Renal cortical epithelial cell (primary cell): ENCODE measurements around the gene DDX54. TPM values are rescaled to one million over a fixed set of nuclear protein-coding genes. Genes with fewer than 3 reads are reported as not detected.
"Not testable (repeated sequence)": the region's sequence is repeated elsewhere in the genome, so short reads cannot be mapped to it uniquely, and the experiment has no call there.

Experiments used
- DNase-seq: peaks from one replicate; pipeline ENCODE4 v3.0.0-alpha.2; 2011; ENCODE audit warnings: low read depth
- total RNA-seq: library from RNA; depleted of rRNA; stranded (reverse); fragments of >200 nt; gene quantifications from 2 replicates; pipeline ENCODE4 v1.2.3, GENCODE V29; 2014

DDX54 gene
- total RNA-seq, 1 donor from 2014 or later = 32.2 TPM

- DNase-seq = peak; percentile 15
Measured at GRCh38 chr12:113120670-113121370, 64.5 kb downstream of the DDX54 start.

DNA sequence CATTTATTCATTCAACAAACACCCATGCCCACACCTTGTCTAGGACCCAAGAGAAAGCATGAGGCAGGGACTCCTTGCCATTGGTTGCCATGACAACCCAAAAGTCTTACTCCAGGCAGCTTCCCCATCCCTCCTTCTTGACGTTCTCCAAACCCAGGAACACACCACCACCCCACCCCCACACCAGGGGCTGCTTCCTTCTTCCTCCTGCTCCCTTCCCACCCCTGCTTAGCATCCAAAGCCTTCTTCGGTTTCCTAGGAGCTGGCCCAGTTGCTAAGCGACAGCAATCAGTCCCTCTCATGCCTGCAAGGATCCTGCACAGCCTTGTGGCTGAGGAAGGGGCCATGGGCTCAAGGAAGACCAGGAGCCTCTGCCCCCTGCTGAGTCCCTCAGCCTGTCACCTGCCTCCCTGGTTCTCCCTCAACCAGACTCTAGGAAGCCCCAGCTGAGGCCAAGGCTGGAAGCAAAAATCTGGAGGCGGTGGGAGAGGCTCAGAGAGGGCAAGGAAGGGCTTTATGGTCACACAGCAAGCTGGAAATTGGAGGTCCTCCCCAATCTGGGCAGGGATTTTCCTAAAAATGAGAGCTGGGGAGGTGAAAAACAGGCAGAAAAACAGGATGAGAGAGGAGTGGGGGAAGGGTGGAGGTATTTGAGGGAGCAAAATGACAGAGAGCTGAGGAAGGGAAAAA is 65.2 kb downstream of the DDX54 start:
- DNase-seq = no peak

DNA sequence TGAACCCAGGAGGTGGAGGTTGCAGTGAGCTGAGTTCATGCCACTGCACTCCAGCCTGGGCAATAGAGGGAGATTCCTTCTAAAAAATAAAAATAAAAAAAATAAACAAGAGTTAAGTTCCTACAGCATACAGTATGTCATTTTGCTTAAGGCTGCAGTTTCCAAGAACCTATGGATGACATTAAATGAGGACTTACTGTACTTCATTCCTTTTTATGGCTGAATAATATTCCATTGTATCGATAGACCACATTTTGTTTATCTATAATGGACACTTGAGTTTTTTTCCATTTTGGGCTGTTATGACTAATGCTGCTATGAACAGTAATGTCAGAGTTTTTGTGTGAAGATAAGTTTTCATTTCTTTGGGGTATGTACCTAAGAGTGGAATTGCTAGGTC is 67.1 kb downstream of the DDX54 start:
- no peak for DNase-seq

GRCh38 chr12:113117684-113118083 is 67.6 kb downstream of the DDX54 start:
- not testable (repeated sequence) for DNase-seq

DNA sequence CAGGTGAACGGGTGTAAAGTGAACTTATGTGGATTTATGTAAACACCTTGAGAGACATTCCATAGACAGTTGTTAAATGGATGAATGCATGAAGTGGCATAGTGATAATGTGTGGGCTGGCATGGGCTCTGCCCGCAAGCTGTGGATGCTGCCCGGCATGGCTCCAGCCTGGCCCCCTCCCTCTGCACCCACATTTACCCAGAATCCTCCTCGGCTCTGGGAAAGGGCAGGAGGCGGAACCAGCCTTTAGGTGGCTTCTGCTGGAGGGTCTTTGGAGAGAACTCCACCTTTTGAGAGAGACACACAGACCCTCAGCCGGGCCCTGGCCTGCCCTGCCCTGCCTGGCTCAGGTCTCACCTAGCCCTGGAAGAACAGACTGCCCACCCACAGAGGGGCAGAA is 68.4 kb downstream of the DDX54 start:
- DNase-seq = no peak

DNA sequence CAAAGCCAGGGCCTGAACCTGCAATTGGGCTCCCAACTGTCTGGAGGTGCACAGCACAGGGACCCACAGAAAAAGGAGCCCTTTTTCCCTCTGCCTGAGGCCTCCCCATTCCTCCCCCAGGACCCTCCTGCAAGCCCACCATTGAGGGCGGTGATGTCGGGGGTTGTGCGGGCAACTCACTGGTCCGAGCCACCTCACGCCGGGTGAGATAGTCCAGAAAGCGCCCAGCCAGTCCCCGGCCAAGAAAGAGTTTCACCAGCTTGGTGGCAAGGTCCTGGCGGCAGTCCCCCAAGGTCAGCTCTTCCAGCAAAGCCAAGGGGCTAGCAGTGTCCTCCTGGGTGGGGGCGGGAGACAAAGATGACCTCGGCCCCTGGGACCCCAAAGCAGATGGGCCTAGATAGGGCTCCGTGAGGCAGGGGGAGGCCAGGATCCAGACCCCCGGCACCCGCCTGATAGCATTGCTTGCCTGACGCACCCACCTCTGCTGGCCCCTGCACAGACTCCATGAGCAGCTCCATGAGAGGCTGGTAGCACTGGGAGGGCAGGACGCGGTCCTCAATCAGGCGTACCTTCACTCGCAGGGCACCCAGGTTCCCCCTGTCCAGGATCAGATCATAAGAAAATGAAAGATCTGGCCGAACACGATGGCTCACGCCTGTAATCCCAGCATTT is 69.7 kb downstream of the DDX54 start:
- DNase-seq = no peak

DNA sequence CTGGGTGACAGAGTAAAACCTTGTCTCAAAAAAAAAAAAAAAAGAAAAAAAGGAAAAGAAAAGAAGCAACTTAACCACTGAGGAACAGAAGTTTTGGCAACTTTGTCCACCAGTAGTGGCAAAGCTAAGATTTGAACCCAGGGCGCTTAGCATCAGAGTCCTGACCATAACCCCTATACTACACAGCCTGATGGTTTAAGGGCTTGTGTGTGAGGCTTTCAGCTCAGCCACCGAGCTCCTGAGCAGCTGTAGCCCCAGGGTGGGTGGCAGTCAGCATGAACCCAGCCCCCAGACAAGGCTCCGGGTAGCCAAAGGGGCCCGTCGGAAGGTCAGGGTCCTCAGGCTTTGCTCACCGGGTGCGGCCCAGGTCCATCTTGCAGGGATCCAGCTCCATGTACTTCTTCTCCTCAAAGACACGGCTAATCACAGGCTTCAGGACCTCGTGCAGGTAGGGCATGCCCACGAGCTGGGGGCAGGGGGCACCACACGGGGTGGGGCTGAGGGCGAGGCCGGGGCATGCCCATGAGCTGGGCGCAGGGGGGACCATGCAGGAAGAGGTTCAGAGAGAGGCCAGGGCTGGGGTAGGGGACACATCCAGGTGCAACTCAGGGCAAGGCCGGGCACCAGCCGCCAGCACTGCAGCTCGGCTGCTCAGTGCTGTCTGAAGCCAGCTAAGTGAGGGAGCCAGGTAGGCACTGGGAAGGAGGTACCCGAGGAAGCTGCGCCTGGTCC is 70.7 kb downstream of the DDX54 start:
- no peak for DNase-seq

GRCh38 chr12:113113397-113113796 is 71.9 kb downstream of the DDX54 start:
- no peak for DNase-seq

- no peak for DNase-seq
Measured at GRCh38 chr12:113112043-113112899, 73.0 kb downstream of the DDX54 start.

DNA sequence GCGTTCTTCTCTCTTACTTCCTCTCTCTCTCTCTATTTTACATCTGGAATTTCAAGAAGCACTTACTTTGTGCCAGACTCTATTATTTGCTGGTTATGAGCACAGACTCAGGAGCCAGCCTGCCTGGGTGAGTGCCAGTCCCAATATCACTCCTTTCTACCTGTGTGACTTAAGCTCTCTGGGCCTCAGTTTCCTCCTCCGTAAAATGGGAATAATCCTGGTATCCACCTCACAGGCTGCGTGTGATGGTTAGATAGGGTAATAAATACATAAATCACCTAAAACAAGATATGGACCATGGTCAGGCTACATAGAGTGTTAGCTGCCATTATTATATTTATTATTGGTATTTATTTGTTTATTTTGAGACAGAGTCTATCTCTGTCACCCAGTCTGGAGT is 74.0 kb downstream of the DDX54 start:
- DNase-seq = no peak

DNA sequence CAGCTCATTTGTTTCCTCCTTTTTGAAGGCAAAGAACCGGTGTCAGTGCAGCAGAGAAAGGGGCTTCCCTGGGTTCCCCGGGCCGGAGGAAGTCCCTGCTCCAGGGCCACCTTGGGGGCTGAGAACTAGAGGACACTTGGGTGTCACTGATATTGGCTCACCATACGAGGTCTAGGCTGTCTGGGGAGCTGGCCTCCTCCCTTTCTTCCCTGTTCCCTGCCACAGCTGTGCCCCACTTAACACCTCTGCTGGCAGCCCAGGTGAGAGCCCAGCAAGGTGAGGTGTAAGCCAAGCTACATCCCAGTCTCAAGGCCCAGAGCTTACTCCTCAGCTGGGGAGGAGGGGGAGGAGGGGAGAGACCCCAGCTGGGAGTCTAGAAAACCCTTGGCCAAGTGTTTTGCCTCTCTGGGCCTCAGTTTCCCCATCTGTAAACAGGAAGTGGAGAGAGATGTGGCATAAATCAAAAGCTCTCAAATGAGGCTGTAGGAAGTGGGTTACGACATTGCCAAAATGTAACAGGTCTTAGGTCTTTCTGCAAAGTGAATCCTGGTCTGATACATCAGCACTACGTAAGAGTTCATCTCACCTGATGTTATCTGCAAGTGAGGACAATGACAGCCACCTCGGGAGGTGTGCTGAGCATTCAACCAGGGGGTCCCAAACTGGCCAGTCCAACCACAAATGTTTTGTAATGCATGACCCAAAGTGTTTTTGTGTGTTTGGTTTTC is 75.2 kb downstream of the DDX54 start:
- no peak for DNase-seq

GRCh38 chr12:113109360-113109759 is 75.9 kb downstream of the DDX54 start:
- DNase-seq = no peak

GRCh38 chr12:113108308-113108707 is 77.0 kb downstream of the DDX54 start:
- DNase-seq = no peak

Other genes with a start within 250 kb of the DDX54 start
- 7.1 and 24.7 TPM in 2 replicates for gene OAS3, start 247.0 kb downstream of the DDX54 start, total RNA-seq
- gene OAS2, start 207.0 kb downstream of the DDX54 start, total RNA-seq = 0.30 and 3.8 TPM in 2 replicates
- 0.35 TPM in 1 of 2 replicates, not detected in the other for gene DTX1, start 128.7 kb downstream of the DDX54 start, total RNA-seq
- gene RASAL1, start 49.7 kb downstream of the DDX54 start, total RNA-seq = 16.3 and 36.5 TPM in 2 replicates
- gene CFAP73, start 35.8 kb downstream of the DDX54 start, total RNA-seq = 0.25 TPM in 1 of 2 replicates, not detected in the other
- 27.1 and 31.1 TPM in 2 replicates for gene RITA1, start 243 bp upstream of the DDX54 start, total RNA-seq
- 20.1 and 48.6 TPM in 2 replicates for gene TPCN1, start 36.0 kb upstream of the DDX54 start, total RNA-seq
- 22.8 and 43.8 TPM in 2 replicates for gene SLC8B1, start 149.6 kb upstream of the DDX54 start, total RNA-seq
- gene PLBD2, start 173.1 kb upstream of the DDX54 start, total RNA-seq = 25.9 and 51.0 TPM in 2 replicates
- 0.25 TPM in 1 of 2 replicates, not detected in the other for gene SDS, start 218.4 kb upstream of the DDX54 start, total RNA-seq
- 10.1 and 12.5 TPM in 2 replicates for gene SDSL, start 236.9 kb upstream of the DDX54 start, total RNA-seq